ENCODE results near the gene DGKI. TPM values are rescaled to one million over a fixed set of nuclear protein-coding genes. Genes with fewer than 3 reads are reported as not detected.

Gene DGKI
- total RNA-seq, 4 donors from 2014 or later = 0.66 to 2.9 (median 1.7) TPM

GRCh38 chr7:137695494-137695893 lies 151.3 kb downstream of the DGKI start:
- 88% methylated on average over 3 of the region's 3 CpGs for WGBS
- intact Hi-C loops (cut with DNase I) = no loop called here
- no peak overlapping the region for H3K27ac ChIP-seq (replicated peaks in 1 of 4)

GRCh38 chr7:137694405-137694804 lies 152.4 kb downstream of the DGKI start:
- Histone ChIP-seq H3K4me1 (no peaks in the 10 kb centered on the region), H3K9me3 (no peaks in the 10 kb centered on the region), H3K4me3 (no peak overlapping the region), H3K36me3 (no peaks in the 10 kb centered on the region), H3K27me3 (no peaks in the 10 kb centered on the region), H3K27ac (replicated peaks in 1 of 4) (no peak overlapping the region)
- no peak for DNase-seq (ENCODE audit: extremely low spot score)
- TF ChIP-seq POLR2A (IDR thresholded peaks at IDR 0.05; ENCODE audit: low read depth) (no peak), POLR2AphosphoS5 (IDR thresholded peaks at IDR 0.05) (no peak), EP300 (IDR thresholded peaks at IDR 0.05) (no peak)
- TF ChIP-seq, protein P1, sequence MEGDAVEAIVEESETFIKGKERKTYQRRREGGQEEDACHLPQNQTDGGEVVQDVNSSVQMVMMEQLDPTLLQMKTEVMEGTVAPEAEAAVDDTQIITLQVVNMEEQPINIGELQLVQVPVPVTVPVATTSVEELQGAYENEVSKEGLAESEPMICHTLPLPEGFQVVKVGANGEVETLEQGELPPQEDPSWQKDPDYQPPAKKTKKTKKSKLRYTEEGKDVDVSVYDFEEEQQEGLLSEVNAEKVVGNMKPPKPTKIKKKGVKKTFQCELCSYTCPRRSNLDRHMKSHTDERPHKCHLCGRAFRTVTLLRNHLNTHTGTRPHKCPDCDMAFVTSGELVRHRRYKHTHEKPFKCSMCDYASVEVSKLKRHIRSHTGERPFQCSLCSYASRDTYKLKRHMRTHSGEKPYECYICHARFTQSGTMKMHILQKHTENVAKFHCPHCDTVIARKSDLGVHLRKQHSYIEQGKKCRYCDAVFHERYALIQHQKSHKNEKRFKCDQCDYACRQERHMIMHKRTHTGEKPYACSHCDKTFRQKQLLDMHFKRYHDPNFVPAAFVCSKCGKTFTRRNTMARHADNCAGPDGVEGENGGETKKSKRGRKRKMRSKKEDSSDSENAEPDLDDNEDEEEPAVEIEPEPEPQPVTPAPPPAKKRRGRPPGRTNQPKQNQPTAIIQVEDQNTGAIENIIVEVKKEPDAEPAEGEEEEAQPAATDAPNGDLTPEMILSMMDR (IDR thresholded peaks at IDR 0.05) = no peak
- intact Hi-C loops (cut with DNase I) = no loop called here
- 66% methylated on average over 2 of the region's 2 CpGs for WGBS

More at GRCh38 chr7:137695494-137695893, 151.3 kb downstream of the DGKI start:
- Histone ChIP-seq H3K27me3 (no peaks in the 10 kb centered on the region), H3K4me1 (no peaks in the 10 kb centered on the region), H3K4me3 (no peak overlapping the region), H3K9me3 (no peaks in the 10 kb centered on the region), H3K36me3 (no peaks in the 10 kb centered on the region)
- no peak for DNase-seq (ENCODE audit: extremely low spot score)
- TF ChIP-seq POLR2A (IDR thresholded peaks at IDR 0.05; ENCODE audit: low read depth) (no peak), POLR2AphosphoS5 (IDR thresholded peaks at IDR 0.05) (no peak)
- TF ChIP-seq, protein P1 (IDR thresholded peaks at IDR 0.05) = no peak

GRCh38 chr7:137692399-137692798 lies 154.4 kb downstream of the DGKI start:
- H3K27ac ChIP-seq (replicated peaks in 1 of 4) = no peak overlapping the region
- H3K4me1 ChIP-seq = no peaks in the 10 kb centered on the region
- intact Hi-C loops (cut with DNase I) = no loop called here
- 79% methylated on average over 4 of the region's 4 CpGs for WGBS
- no peaks in the 10 kb centered on the region for H3K9me3 ChIP-seq
- no peak for TF ChIP-seq POLR2AphosphoS5 (IDR thresholded peaks at IDR 0.05)
- no peak for TF ChIP-seq EP300 (IDR thresholded peaks at IDR 0.05)
- TF ChIP-seq, protein P1 (IDR thresholded peaks at IDR 0.05) = no peak
- no peak for TF ChIP-seq POLR2A (IDR thresholded peaks at IDR 0.05; ENCODE audit: low read depth)
- H3K36me3 ChIP-seq = no peaks in the 10 kb centered on the region
- no peak for DNase-seq (ENCODE audit: extremely low spot score)
- no peaks in the 10 kb centered on the region for H3K27me3 ChIP-seq
- H3K4me3 ChIP-seq = no peak overlapping the region

GRCh38 chr7:137691566-137691965 lies 155.2 kb downstream of the DGKI start:
- 91% methylated on average over 3 of the region's 3 CpGs for WGBS

DNA sequence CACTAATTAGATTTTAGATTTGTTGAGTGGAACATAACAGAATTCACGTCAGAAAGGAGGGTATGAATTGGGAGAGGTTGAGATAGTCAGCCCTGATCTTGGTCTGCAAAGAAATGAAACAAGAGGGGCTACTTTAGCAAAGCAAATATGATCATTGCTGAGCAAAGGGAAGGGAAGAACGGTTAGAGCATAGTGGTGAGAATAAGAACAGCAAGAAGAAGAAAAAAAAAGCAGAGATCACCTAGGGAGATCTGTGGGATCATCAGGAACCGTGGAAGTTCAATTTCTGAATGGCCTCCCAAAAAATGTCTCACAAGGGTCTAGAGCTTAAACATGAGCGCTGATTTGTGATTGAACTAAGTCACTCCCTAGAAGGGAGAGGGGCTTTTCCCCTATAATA lies 156.1 kb downstream of the DGKI start:
- H3K4me3 ChIP-seq = no peak overlapping the region
- WGBS = 89% methylated on average over 4 of the region's 4 CpGs
- intact Hi-C loops (cut with DNase I) = no loop called here
- no peak for TF ChIP-seq EP300 (IDR thresholded peaks at IDR 0.05)
- TF ChIP-seq, protein P1 (IDR thresholded peaks at IDR 0.05) = no peak
- H3K9me3 ChIP-seq = no peaks in the 10 kb centered on the region
- no peaks in the 10 kb centered on the region for H3K4me1 ChIP-seq
- no peak overlapping the region for H3K27ac ChIP-seq (replicated peaks in 1 of 4)
- H3K27me3 ChIP-seq = no peaks in the 10 kb centered on the region
- no peak for DNase-seq (ENCODE audit: extremely low spot score)
- no peaks in the 10 kb centered on the region for H3K36me3 ChIP-seq

More at GRCh38 chr7:137691566-137691965, 155.2 kb downstream of the DGKI start:
- no peaks in the 10 kb centered on the region for H3K4me1 ChIP-seq
- H3K27me3 ChIP-seq = no peaks in the 10 kb centered on the region
- H3K9me3 ChIP-seq = no peaks in the 10 kb centered on the region
- no peak for TF ChIP-seq POLR2A (IDR thresholded peaks at IDR 0.05; ENCODE audit: low read depth)
- TF ChIP-seq, protein P1 (IDR thresholded peaks at IDR 0.05) = no peak
- no peak overlapping the region for H3K27ac ChIP-seq (replicated peaks in 1 of 4)
- no peak overlapping the region for H3K4me3 ChIP-seq
- DNase-seq (ENCODE audit: extremely low spot score) = no peak
- intact Hi-C loops (cut with DNase I) = no loop called here
- H3K36me3 ChIP-seq = no peaks in the 10 kb centered on the region
